HepG2 (cell line): Measurements from ENCODE around the gene TMEM151A. TPM values are rescaled to one million over a fixed set of nuclear protein-coding genes. Genes with fewer than 3 reads are reported as not detected.

Source experiments
- ATF7-NPFF ChIP-seq: sonication (generic); formaldehyde crosslinking; IDR thresholded peaks from 2 replicates; pipeline ENCODE4 v1.8.1; 2023; ENCODE audit warnings: mild to moderate bottlenecking, low read depth, missing genetic modification reagents, moderate library complexity
- CBFB ChIP-seq: sonication (generic); formaldehyde crosslinking; IDR thresholded peaks from 2 replicates; pipeline ENCODE4 v1.4.0; 2020; ENCODE audit warnings: missing genetic modification reagents
- CCAR2 ChIP-seq: fragments of 200-400 bp; formaldehyde crosslinking; optimal IDR thresholded peaks from 2 replicates; pipeline ENCODE3; 2018; ENCODE audit warnings: low read depth, mild to moderate bottlenecking, low read length, moderate library complexity
- DR1 ChIP-seq: sonication (generic); formaldehyde crosslinking; IDR thresholded peaks from 2 replicates; pipeline ENCODE4 v1.8.0; 2021; ENCODE audit warnings: mild to moderate bottlenecking, missing genetic modification reagents, inconsistent platforms
- FOXA1 ChIP-seq, 2 experiments: fragments of 450-650 bp in 1 of 2; sonication (generic) in 1 of 2; formaldehyde crosslinking in 1 of 2; IDR thresholded peaks; 2 replicates each; pipeline versions ENCODE4 v1.4.0 to v1.6.1; 2016 to 2020; ENCODE audit warnings: missing genetic modification reagents in 1 of 2
- HIC2 ChIP-seq: sonication (generic); formaldehyde crosslinking; IDR thresholded peaks from 2 replicates; pipeline ENCODE4 v1.9.0; 2022; ENCODE audit warnings: low read depth, missing genetic modification reagents
- KDM2A ChIP-seq: sonication (generic); formaldehyde crosslinking; IDR thresholded peaks from 2 replicates; pipeline ENCODE4 v1.4.0; 2020; ENCODE audit warnings: low read depth, missing genetic modification reagents, borderline replicate concordance
- MEIS1 ChIP-seq: sonication (generic); formaldehyde crosslinking; IDR thresholded peaks from 2 replicates; pipeline ENCODE4 v1.9.0; 2021; ENCODE audit warnings: mild to moderate bottlenecking, missing genetic modification reagents, moderate library complexity, borderline replicate concordance
- MIXL1 ChIP-seq: IDR thresholded peaks from 2 replicates; pipeline ENCODE4 v1.6.1; 2016
- MTA1 ChIP-seq: sonication (generic); formaldehyde crosslinking; IDR thresholded peaks from 2 replicates; pipeline ENCODE4 v1.4.0; 2020; ENCODE audit warnings: missing genetic modification reagents, mild to moderate bottlenecking, borderline replicate concordance
- REL ChIP-seq: sonication (generic); formaldehyde crosslinking; conservative IDR thresholded peaks from 2 replicates; pipeline ENCODE4 v1.8.0; 2022; ENCODE audit warnings: mild to moderate bottlenecking, missing genetic modification reagents, moderate library complexity
- SIX4 ChIP-seq: sonication (generic); formaldehyde crosslinking; IDR thresholded peaks from 2 replicates; pipeline ENCODE4 v1.4.0; 2020; ENCODE audit warnings: missing genetic modification reagents
- SP140L ChIP-seq: sonication (generic); formaldehyde crosslinking; IDR thresholded peaks from 2 replicates; pipeline ENCODE4 v1.4.0; 2020; ENCODE audit warnings: missing genetic modification reagents, borderline replicate concordance
- TBX3 ChIP-seq: fragments of 450-650 bp; IDR thresholded peaks from 2 replicates; pipeline ENCODE4 v1.6.1; 2017; ENCODE audit warnings: antibody characterized with exemption, mild to moderate bottlenecking, inconsistent platforms, borderline replicate concordance
- ZBTB14 ChIP-seq: sonication (generic); formaldehyde crosslinking; IDR thresholded peaks from 2 replicates; pipeline ENCODE4 v1.4.0; 2020; ENCODE audit warnings: missing genetic modification reagents
- ZBTB8A ChIP-seq: sonication (generic); formaldehyde crosslinking; IDR thresholded peaks from 2 replicates; pipeline ENCODE4 v1.4.0; 2020; ENCODE audit warnings: mild to moderate bottlenecking, low read depth, missing genetic modification reagents, borderline replicate concordance
- ZNF230 ChIP-seq: sonication (generic); formaldehyde crosslinking; IDR thresholded peaks from 2 replicates; pipeline ENCODE4 v1.4.0; 2020; ENCODE audit warnings: mild to moderate bottlenecking, missing genetic modification reagents
- ZNF318 ChIP-seq: sonication (generic); formaldehyde crosslinking; IDR thresholded peaks from 2 replicates; pipeline ENCODE4 v1.4.0; 2020; ENCODE audit warnings: mild to moderate bottlenecking, missing genetic modification reagents
- ZNF878 ChIP-seq: sonication (generic); formaldehyde crosslinking; IDR thresholded peaks from 2 replicates; pipeline ENCODE4 v1.8.1; 2023; ENCODE audit warnings: mild to moderate bottlenecking, missing genetic modification reagents, moderate library complexity
- polyA plus RNA-seq, 8 experiments: library from polyadenylated mRNA; depleted of rRNA in 3 of 8; stranded (reverse) in 7 of 8; unstranded in 1 of 8; fragments of >200 nt; fragmentation: Illumina TruSeq in 4 of 8; extraction: Trizol in 4 of 8; gene quantifications; 2 replicates each; pipeline versions ENCODE4 v1.2.1 to v1.2.3, GENCODE V29; 2011 to 2016; ENCODE audit warnings: low read depth in 4 of 8, missing spikeins in 1 of 8, mixed read lengths in 1 of 8; ENCODE audit not compliant: insufficient read depth in 1 of 8
- total RNA-seq, 5 experiments: library from RNA; depleted of rRNA; stranded (reverse); fragments of >200 nt; fragmentation: Illumina TruSeq; extraction: Trizol; gene quantifications; 2 replicates each; pipeline ENCODE4 v1.2.3, GENCODE V29; 2016; ENCODE audit warnings: low read depth in 1 of 5

TMEM151A gene
- total and polyA plus RNA-seq, 2 of the 13 experiments (the other 11 are each of a cell fraction or from before 2014, with no cell fraction given) = 0.18 to 0.33 TPM

- TF ChIP-seq MEIS1 (peak; percentile 88; the same call in 1 of the 2 replicates), DR1 (CRISPR knock-in tag) (no peak), SIX4 (CRISPR knock-in tag) (no peak), MTA1 (CRISPR knock-in tag) (0 out of 2 replicates have a peak, but pooled peaks have one; percentile 60), ATF7-NPFF (CRISPR knock-in tag) (no peak), CBFB (CRISPR knock-in tag) (0 out of 2 replicates have a peak, but pooled peaks have one; percentile 3), ZBTB14 (CRISPR knock-in tag) (no peak), FOXA1 (IDR thresholded peaks at IDR 0.05) (no peak), FOXA1 (CRISPR knock-in tag; IDR thresholded peaks at IDR 0.05) (peak; percentile 75), ZNF230 (CRISPR knock-in tag) (peak; percentile 6; the same call in 1 of the 2 replicates), ZNF878 (CRISPR knock-in tag) (no peak), SP140L (CRISPR knock-in tag) (no peak), KDM2A (CRISPR knock-in tag) (no peak; the same call in 1 of the 2 replicates), REL (CRISPR knock-in tag) (0 out of 2 replicates have a peak, but pooled peaks have one; percentile 0), HIC2 (CRISPR knock-in tag) (peak; percentile 8; the same call in 1 of the 2 replicates), MIXL1 (CRISPR knock-in tag) (no peak), ZNF318 (peak; percentile 73; the same call in 1 of the 2 replicates), TBX3 (no peak), CCAR2 (no peak), ZBTB8A (0 out of 2 replicates have a peak, but pooled peaks have one; percentile 64)
Measured at GRCh38 chr11:66258473-66258893, 33.2 kb upstream of the TMEM151A start (continued).
